ENCODE measurements around the gene TEX14.
A peak's percentile ranks its signal among the peaks of the same experiment; 100 is the strongest.

TEX14 gene

GRCh38 chr17:58514770-58515157, 177.1 kb downstream of the TEX14 start:
- DNase-seq (ENCODE audit: low read depth) = no peak
- TF ChIP-seq CTCF (IDR thresholded peaks at IDR 0.05; ENCODE audit: control insufficient read depth, extremely low read depth, insufficient read depth) = no peak
- H3K4me3 ChIP-seq (ENCODE audit: low read depth, low read length) = peak overlapping the region; percentile 86

GRCh38 chr17:58513965-58514769, 177.7 kb downstream of the TEX14 start, which contains the start of gene MTMR4:
TSS of gene MTMR4 (minus strand) at chr17:58514638. CDS start at chr17:58514407, 231 bp downstream.
- TF ChIP-seq CTCF (IDR thresholded peaks at IDR 0.05; ENCODE audit: control insufficient read depth, extremely low read depth, insufficient read depth) = no peak
- H3K4me3 ChIP-seq (ENCODE audit: low read depth, low read length) = peak within 1 kb of the TSS; percentile 86
- DNase-seq (ENCODE audit: low read depth) = peak; percentile 28

GRCh38 chr17:58513267-58513964, 178.4 kb downstream of the TEX14 start:
- H3K4me3 ChIP-seq (ENCODE audit: low read depth, low read length) = peak overlapping the region; percentile 86
- DNase-seq (ENCODE audit: low read depth) = no peak
- TF ChIP-seq CTCF (IDR thresholded peaks at IDR 0.05; ENCODE audit: control insufficient read depth, extremely low read depth, insufficient read depth) = no peak

- DNase-seq (ENCODE audit: low read depth) = no peak
- no peak for TF ChIP-seq CTCF (IDR thresholded peaks at IDR 0.05; ENCODE audit: control insufficient read depth, extremely low read depth, insufficient read depth)
- H3K4me3 ChIP-seq (ENCODE audit: low read depth, low read length) = no peak overlapping the region
Observed at GRCh38 chr17:58510075-58510474, 181.8 kb downstream of the TEX14 start.

- no peak for TF ChIP-seq CTCF (IDR thresholded peaks at IDR 0.05; ENCODE audit: control insufficient read depth, extremely low read depth, insufficient read depth)
- no peak for DNase-seq (ENCODE audit: low read depth)
- no peak overlapping the region for H3K4me3 ChIP-seq (ENCODE audit: low read depth, low read length)
Observed at GRCh38 chr17:58508341-58509067, 183.3 kb downstream of the TEX14 start.

- no peak for TF ChIP-seq CTCF (IDR thresholded peaks at IDR 0.05; ENCODE audit: control insufficient read depth, extremely low read depth, insufficient read depth)
- no peak for DNase-seq (ENCODE audit: low read depth)
Observed at GRCh38 chr17:58507123-58507634, 184.7 kb downstream of the TEX14 start.

More at GRCh38 chr17:58507123-58507634, 184.7 kb downstream of the TEX14 start:
- no peak overlapping the region for H3K4me3 ChIP-seq (ENCODE audit: low read depth, low read length)
